ENCODE results near the gene DNAH14. TPM values are rescaled to one million over a fixed set of nuclear protein-coding genes. Genes with fewer than 3 reads are reported as not detected.

The DNAH14 gene
- total RNA-seq, 2 donors from 2014 or later = 2.6 TPM; not detected in 1

DNA sequence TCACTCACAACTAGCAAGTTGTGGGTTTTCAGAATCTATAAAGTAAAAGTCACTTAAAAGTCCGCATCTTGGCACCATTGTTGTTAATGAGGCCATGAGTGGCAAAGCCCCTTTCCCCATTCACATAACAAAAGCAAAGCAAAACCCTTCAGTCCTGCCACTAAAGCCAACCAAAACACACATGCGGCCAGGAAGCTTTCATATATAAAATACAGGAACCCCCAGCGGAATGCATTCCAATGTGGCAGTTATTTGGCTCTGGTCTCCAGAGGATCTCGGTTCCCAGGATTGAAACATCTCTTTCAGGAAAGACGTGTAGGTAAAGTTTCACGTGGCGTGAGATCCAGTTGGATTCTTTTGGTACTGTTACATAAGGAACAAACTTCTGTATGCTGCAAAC is 500.8 kb downstream of the DNAH14 start:
- ATAC-seq (ENCODE audit: insufficient number of reproducible peaks, low FRiP score, low read depth) (no peak), DNase-seq (ENCODE audit: low spot score) (no peak)
- no peak overlapping the region for H3K27ac ChIP-seq
- TF ChIP-seq, protein P1, sequence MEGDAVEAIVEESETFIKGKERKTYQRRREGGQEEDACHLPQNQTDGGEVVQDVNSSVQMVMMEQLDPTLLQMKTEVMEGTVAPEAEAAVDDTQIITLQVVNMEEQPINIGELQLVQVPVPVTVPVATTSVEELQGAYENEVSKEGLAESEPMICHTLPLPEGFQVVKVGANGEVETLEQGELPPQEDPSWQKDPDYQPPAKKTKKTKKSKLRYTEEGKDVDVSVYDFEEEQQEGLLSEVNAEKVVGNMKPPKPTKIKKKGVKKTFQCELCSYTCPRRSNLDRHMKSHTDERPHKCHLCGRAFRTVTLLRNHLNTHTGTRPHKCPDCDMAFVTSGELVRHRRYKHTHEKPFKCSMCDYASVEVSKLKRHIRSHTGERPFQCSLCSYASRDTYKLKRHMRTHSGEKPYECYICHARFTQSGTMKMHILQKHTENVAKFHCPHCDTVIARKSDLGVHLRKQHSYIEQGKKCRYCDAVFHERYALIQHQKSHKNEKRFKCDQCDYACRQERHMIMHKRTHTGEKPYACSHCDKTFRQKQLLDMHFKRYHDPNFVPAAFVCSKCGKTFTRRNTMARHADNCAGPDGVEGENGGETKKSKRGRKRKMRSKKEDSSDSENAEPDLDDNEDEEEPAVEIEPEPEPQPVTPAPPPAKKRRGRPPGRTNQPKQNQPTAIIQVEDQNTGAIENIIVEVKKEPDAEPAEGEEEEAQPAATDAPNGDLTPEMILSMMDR (IDR thresholded peaks at IDR 0.05) = no peak
- no peaks in the 10 kb centered on the region for H3K9me3 ChIP-seq
- H3K36me3 ChIP-seq = no peaks in the 10 kb centered on the region
- H3K4me3 ChIP-seq = no peak overlapping the region
- no peaks in the 10 kb centered on the region for H3K27me3 ChIP-seq (replicated peaks; ENCODE audit: insufficient read depth)
- peaks cover 6 to 25% of the 10 kb centered on the region in 2 donors for H3K4me1 ChIP-seq (ENCODE audit: control insufficient read depth in 1 of 2, low read depth in 2 of 2)

DNA sequence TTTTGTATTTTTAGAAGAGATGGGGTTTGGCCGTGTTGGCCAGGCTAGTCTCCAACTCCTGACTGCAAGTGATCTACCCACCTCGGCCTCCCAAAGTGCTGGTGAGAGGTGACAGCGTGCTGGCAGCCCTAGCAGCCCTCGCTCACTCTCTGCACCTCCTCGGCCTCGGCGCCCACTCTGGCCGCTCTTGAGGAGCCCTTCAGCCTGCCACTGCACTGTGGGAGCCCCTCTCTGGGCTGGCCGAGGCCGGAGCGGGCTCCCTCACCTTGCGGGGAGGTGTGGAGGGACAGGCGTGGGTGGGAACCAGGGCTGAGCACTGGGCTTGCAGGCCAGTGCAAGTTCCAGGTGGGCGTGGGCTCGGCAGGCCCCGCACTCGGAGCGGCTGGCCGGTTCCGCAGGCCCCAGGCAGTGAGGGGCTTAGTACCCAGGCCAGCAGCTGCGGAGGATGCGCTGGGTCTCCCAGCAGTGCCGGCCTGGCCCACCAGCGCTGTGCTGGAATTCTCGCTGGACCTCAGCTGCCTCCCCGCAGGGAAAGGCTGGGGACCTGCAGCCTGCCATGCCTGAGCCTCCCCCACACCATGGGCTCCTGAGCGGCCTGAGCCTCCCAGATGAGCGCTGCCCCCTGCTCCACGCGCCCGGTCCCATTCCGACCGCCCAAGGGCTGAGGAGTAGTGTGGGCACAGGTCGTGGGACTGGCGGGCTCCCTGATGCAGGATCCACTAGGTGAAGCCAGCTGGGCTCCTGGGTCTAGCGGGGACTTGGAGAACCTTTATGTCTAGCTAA is 501.8 kb downstream of the DNAH14 start:
- DNase-seq (ENCODE audit: low spot score) (no peak), ATAC-seq (ENCODE audit: insufficient number of reproducible peaks, low FRiP score, low read depth) (no peak)
- Histone ChIP-seq H3K9me3 (no peaks in the 10 kb centered on the region), H3K27me3 (replicated peaks; ENCODE audit: insufficient read depth) (no peaks in the 10 kb centered on the region), H3K27ac (no peak overlapping the region), H3K4me3 (no peak overlapping the region), H3K36me3 (no peaks in the 10 kb centered on the region), H3K4me1 (ENCODE audit: control insufficient read depth in 1 of 2, low read depth in 2 of 2) (peaks cover 2 to 15% of the 10 kb centered on the region in 2 donors)
- TF ChIP-seq, protein P1 (IDR thresholded peaks at IDR 0.05) = no peak

DNA sequence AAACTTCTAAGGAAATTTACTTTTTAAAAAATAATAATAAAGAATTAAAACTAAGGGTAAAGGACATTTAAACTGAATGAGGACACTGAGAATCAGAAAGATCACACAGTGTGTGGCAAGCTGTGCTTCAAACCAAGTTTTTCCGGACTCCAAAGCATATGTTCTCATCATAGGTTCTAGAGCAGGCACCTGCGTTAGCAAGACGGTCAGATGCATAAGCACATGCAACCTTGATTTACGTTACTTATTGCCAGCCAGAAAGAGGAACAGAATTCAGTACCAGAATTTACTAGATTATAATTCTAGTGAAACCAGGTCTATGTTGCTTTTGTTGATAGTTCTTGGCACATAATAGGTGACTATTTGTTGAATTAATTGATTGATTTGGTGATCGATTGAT is 504.6 kb downstream of the DNAH14 start:
- Histone ChIP-seq H3K4me3 (no peak overlapping the region), H3K36me3 (no peaks in the 10 kb centered on the region), H3K27ac (no peak overlapping the region), H3K27me3 (replicated peaks; ENCODE audit: insufficient read depth) (no peaks in the 10 kb centered on the region), H3K9me3 (no peaks in the 10 kb centered on the region), H3K4me1 (ENCODE audit: control insufficient read depth in 1 of 2, low read depth in 2 of 2) (peaks cover 0 to 6% of the 10 kb centered on the region in 2 donors)
- no peak for DNase-seq (ENCODE audit: low spot score)
- ATAC-seq (ENCODE audit: insufficient number of reproducible peaks, low FRiP score, low read depth) = no peak
- TF ChIP-seq, protein P1 (IDR thresholded peaks at IDR 0.05) = no peak

DNA sequence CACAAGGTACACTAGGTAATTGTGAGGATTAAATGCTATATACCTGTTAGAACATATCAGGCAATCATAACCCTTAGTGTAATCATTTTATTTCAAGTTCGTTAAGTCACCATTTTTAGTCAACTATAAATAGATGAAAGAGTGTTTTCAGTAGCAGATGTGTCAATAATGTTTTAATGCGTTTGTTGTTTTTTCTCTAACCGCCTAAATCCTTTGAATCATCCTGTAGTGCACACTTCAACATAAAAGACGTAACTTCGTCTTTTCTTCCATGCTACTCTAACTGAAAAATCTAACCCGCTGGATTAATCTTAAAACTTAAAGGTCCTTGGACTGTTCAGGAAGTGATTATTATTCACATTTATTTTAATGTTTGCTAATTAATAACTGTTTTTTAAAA is 505.6 kb downstream of the DNAH14 start:
- Histone ChIP-seq H3K9me3 (no peaks in the 10 kb centered on the region), H3K4me3 (no peak overlapping the region), H3K27me3 (replicated peaks; ENCODE audit: insufficient read depth) (no peaks in the 10 kb centered on the region), H3K27ac (no peak overlapping the region), H3K36me3 (no peaks in the 10 kb centered on the region), H3K4me1 (ENCODE audit: control insufficient read depth in 1 of 2, low read depth in 2 of 2) (peaks cover 0 to 4% of the 10 kb centered on the region in 2 donors)
- TF ChIP-seq, protein P1 (IDR thresholded peaks at IDR 0.05) = no peak
- DNase-seq (ENCODE audit: low spot score) = no peak
- no peak for ATAC-seq (ENCODE audit: insufficient number of reproducible peaks, low FRiP score, low read depth)

DNA sequence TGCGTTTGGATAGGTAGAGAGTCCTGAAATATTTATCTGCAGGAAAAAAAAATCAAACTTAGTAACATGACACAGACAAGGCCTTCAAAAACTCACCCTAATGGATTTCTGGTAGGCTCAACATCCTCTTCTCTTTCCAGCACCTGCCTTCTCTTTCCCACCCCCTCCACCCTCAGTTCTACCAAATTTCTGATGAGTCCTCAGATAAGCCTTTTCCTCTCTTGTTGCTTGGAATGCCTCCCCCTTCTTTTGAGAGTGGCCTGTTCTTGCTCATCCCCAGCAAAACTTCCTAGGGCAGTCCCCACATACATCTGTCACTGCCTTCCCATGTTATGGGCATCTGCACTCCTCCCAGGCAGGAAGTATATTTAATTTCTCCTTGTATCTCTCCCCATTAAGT is 506.0 kb downstream of the DNAH14 start:
- ATAC-seq (ENCODE audit: insufficient number of reproducible peaks, low FRiP score, low read depth) (no peak), DNase-seq (ENCODE audit: low spot score) (no peak)
- Histone ChIP-seq H3K27ac (no peak overlapping the region), H3K9me3 (no peaks in the 10 kb centered on the region), H3K36me3 (no peaks in the 10 kb centered on the region), H3K4me1 (ENCODE audit: control insufficient read depth in 1 of 2, low read depth in 2 of 2) (peaks cover 0 to under 1% of the 10 kb centered on the region in 2 donors), H3K27me3 (replicated peaks; ENCODE audit: insufficient read depth) (no peaks in the 10 kb centered on the region), H3K4me3 (no peak overlapping the region)
- TF ChIP-seq, protein P1 (IDR thresholded peaks at IDR 0.05) = no peak

Measured in thoracic aorta (tissue), 2 donors.